Ammon's horn (tissue), 1 donor: ENCODE measurements around the gene RNF19B.
"Not testable (repeated sequence)": the region's sequence is repeated elsewhere in the genome, so short reads cannot be mapped to it uniquely, and the experiment has no call there.

Experiments
- DNase-seq: peaks from one replicate; pipeline ENCODE4 v3.0.0-alpha.2; 2016; ENCODE audit warnings: low spot score

RNF19B gene

DNA sequence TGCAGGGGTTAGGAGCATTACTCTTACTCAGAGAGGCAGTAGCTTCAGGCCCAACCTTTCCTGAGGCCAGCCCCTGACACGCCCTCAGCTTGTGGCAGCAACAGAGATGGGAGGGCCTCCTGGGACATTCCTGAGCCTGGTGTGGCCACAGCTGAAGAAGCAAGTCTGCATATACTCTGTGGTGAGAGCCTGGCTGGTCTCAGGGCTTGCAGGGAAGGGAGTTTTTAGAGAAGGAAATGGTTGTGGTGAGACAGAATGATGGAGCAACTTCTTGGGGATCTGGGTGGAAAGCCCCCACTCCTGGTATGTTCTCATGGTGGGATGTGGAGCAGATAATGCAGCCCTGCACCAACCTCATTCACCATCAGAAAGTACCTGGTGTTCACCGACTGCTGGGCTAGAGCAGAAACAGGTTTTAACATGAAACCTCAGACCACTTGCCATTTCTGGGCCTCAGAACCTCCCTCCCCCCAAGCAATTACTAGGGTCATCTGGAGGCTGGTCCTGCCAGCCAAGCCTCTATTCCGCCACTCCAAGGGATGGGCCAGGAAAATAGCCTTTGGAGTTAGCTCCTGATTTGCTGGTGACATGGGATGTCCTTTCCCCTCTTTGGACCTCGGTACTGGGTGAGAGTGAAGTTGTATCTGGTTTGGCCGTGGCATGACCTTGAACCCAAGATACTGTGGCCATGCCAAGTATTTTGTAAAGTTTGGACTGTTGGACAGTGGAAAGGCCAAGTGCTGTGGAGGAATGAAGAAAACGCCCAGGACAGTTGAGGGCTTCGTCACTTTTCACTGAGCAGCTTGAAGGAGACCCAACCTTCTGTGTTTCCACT, 28.1 kb upstream of the RNF19B start:
- peak; percentile 85 for DNase-seq

DNA sequence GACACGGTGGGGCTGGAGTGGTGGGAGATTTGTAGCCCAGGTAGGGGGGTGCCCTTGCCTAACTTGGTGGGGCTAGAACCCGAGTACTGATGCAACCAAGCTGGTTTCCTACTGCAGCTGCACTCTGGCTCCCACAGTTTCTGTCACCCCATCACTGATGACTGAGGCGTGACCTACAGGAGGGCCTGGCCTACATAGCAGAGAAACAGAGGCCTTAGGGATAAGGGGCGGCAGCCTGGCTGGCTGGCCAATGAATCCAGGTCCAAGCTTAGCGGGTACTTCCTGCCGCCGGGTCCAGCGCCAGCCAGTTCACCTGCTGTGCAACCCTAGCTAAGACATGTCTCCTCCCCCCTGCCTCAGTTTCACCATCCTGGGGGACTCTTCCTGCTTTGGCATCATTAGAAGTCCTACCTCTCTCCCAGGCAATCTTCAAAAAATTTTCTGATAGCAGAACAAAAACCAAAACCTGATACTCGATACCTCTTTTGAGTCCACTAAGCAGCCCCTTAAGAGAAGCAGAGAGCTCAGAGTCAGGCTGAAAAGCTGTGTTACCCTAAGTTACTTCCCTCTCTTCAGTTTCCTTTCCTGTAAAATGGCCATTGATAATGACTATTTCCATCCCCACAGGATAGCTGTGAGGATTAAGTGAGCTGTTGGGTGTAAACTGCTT, 27.3 kb upstream of the RNF19B start:
- DNase-seq: no peak

DNA sequence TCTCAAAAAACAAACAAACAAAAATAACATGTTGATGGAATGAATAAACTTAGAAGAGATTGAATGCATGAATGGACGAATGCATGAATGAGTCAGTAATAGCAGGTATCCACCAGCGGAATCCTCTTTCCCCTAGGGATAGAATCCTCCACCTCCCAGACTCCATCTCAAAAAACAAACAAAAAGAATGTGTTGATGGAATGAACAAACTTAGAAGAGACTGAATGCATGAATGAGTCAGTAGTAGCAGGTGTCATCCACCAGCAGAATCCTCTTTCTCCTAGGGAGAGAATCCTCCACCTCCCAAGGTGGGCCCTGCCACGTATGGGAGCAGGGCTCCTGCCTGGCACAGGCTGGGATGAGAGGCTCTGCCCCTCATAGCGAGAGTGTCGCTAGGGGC, 26.8 kb upstream of the RNF19B start:
- no peak for DNase-seq

DNA sequence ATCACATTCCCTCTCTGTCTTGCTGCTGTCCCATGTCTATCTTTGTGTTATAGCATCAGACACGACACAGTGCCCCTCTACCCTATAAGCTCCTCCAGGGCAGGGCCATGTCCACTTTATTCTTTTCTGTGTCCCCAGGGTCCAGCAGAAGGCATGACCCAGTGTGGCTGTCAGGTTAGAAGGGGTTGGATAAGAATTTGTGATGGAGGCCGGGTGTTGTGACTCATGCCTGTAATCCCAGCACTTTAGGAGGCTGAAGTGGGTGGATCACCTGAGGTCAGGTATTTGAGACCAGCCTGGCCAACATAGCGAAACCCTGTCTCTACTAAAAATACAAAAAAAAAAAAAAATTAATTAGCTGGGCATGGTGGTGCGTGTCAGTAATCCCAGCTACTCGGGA, 26.3 kb upstream of the RNF19B start:
- DNase-seq: no peak

DNA sequence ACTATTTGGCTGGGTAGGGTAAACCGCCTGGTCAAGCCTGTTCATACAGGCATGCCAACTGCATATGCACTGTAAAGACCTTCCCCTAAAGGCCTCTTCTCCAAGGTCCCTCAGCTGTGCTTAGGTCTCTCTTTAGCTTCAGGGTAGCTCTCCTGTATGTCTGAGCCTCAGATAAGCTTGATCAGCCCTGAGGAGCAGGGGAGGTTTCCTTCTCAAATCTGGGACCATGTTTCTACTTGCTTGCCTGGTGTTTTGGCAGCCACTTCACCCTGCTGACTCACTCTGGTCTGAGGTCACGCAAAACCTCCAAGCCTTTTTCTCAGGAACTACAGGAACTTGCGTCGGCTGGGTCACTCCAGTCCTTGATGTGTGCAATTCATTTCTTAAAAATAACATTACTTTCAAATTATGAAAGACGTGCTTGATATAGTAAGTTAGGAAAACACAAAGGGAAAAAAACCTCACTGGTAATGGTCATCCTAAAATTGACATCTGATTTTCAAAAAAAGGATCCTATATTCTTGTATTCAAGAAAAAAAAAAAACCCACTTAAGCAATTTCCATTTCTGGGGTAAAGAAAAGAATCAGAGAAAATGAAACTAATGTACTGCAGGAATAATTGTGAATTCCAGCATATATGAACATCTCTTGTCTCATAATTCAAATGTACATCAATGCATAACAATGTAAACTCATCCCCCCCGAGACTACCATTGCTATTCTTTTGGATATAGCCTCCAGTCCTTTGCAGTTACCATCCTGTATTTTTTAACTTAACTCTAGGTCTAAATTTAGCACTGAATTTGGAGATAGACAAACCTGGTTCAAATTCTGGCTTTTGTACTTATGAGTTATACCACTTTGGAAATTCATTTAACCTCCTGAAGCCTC, 24.8 kb upstream of the RNF19B start:
- DNase-seq: peak; percentile 74

DNA sequence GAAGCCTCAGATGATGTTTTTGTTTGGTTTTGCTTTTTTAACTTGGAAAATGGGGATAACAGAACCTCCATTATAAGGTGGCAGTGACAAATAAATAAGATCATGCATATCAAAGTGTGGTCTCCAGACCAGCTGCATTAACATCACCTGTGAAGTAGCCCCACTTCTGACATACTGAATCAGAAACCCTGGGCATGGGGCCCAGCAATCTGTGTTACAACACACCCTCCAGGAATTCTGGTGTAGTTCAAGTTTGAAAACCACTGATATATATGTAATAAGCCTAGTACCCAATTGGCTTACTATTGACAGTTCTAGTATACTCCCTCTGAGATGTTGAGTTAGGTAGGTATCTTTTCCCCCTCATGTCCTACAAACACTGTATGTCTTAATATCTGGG, 24.1 kb upstream of the RNF19B start:
- no peak for DNase-seq

DNA sequence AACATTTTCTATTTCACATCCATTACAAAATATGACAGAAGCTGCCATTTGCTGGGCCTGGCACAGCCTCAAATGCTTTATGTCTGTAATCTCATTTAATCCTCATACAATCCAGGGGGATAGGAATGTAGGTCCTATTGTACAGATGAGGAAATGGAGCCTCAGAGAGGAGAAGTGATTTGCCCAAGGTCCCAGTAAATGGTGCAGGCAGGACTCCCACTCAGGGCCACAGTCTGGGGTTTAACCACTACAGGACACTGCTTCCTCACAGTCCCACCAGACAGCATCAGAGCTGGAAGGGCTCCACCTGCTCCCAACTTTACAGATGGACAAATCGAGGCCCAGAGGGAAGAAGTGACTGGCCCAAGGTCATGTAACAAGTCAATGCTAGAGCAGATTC, 20.6 kb upstream of the RNF19B start:
- no peak for DNase-seq

DNA sequence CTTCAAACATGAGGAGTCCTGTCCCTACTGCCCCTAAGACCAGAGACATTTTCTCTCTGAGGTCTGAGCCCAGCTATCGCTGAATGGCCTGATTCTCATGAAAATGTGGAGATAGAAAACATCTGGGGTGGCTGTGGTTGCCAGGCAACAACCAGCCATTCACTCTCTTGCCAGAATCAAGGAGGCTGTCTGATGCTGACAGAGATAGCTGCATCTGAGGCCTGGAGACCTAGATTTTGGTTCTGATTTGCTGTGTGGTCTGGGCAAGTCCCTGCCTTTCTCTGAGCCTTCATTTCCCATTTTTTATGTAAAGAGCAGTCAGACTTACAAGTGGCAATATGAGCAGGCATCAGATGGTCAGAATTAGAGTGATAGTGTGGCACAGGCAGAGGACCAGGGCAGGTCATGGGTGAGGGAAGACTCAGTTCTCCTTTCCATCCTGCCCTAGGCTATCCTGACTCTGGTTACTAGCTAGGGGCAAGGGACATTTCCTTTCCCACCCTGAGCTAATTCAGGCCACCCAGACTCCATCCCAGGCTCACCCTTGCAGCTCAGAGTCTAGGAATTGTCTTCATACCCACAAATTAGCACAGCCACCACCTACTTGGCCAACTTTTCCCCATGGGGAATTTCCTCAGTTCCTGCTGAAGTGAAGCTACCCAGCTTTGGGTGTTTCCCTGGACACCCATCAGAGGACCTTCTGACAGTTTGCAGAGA, 20.0 kb upstream of the RNF19B start:
- no peak for DNase-seq

DNA sequence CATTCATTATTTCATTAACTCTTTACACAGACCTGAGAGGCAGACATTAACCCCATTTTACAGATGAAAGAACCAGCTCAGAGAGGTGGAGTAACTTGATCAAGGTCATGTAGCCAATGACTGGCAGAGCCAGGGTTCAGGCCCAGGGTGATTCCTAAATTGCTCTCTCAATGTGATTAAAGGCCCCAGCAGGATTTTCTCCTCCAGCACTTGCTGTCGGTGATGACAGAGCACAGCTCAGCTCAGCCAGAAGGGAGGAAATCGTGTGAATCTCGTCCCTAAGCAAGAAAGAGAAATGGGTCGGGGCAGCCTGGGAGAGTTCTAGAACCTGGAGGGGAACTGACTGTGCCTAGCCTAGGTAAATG, 19.5 kb upstream of the RNF19B start:
- DNase-seq: no peak

DNA sequence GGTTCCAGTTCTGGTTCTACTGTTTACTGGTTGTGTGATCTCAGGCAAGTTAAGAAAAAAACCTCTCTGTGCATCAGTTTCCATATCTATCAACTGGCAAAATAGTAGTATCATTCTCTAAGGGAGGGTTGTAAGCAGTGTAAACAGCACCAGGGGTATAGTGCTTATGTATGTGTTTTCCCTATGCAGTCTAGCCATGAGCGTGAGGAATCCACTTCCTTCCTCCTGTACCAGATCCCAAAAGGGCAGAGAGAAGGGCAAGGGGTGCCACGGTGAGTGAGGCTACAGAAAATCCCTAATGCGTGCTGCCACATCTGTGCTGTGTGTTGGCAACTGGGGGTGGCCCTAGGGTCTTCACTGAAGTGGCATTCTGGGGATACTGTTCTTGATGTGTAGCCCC, 18.4 kb upstream of the RNF19B start:
- no peak for DNase-seq

DNA sequence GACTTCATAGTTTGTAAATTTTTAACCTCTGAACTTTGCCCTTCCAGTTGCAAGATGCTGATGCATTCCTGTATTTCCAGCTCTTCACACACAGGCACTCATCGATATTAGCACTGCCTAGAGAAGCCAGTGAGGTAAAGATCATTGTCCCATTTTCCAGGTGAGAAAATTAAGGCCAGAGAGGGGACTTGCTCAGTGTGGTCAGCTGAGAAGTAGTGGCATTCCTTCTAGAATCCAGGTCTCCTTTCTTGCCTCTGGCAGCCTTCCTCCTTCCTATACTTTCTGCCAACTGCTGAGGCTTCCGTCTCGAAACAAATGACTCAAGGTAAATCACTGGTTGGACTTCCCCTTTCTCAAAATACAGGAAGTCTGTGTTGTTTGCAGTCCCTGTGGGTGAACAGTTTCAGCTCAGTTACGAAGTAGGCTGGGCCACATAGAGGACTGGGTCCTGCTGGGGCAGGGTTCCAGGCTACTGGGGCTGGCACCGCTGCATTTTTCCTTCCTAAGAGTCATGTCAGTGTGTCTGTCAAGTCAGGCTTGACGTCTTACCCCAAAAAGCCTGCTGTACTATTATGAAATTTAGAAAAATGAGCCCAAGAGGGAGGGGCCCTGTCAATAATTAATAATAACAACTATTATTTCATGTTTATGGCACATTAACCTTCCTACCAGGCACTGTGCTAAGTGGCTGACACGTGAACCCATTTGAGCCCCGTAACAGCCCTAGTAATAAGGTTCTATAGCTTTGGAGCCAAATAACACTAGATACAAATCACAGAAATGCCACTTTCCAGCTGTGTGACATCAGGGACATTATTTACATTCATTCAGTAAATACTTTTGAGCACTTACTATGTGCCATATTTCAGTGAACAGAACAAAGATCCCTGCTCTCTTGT, 16.6 kb upstream of the RNF19B start:
- DNase-seq: peak; percentile 75

DNA sequence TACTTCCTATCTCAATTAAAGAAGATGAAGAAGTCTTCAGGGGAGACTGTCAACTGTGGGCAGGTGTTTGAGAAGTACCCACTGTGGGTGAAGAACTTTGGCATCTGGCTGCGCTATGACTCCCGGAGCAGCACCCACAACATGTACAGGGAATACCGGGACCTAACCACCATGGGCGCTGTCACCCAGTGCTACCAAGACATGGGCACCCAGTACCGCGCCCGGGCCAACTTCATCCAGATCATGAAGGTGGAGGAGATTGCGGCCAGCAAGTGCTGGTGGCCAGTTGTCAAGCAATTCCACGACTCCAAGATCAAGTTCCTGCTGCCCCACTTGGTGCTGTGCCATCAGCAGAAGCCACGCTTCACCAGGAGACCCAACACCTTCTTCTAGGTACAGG, 15.5 kb upstream of the RNF19B start:
- DNase-seq: no peak

DNA sequence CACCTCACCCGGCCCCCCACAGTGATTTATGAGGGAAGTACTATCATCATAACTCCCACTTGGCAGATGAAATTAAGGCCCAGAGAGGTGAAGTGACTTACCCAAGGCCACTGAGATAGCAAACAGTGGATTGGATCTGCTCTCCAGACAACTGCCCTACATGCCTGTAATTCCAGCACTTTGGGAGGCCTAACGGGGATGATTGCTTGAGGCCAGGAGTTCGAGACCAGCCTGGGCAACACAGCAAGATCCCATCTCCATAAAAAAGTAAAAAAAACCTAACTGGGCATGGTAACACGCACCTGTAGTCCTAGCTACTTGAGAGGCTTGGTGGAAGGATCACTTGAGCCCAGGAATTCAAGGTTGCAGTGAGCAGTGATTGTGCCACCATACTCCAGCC, 14.2 kb upstream of the RNF19B start:
- no peak for DNase-seq

DNA sequence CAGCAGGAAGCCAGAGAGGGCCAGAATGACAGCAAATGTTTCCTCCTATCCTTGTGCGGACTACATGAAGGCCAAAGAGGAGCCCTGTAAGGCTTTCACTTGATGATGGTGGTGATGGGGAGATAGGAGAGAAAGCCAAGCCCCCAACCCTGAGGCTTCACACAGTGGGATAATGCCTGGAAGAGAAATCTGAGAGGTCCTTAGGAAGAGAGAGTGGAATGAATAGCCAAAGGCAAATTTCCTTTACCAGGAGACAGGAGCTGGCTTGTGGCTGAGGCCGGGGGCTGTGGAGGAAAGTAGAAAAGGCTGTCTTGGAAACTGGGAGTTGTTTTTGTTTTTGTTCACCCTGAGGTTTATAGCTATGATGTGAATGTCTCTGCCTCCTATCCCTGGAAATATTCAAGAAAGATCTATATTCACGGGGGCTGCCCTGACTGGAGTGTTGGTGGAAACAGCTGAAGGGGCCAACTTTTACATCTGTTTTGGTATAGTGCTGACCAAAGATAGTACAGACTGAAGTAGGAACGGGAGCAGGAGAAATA, 13.0 kb upstream of the RNF19B start:
- no peak for DNase-seq

DNA sequence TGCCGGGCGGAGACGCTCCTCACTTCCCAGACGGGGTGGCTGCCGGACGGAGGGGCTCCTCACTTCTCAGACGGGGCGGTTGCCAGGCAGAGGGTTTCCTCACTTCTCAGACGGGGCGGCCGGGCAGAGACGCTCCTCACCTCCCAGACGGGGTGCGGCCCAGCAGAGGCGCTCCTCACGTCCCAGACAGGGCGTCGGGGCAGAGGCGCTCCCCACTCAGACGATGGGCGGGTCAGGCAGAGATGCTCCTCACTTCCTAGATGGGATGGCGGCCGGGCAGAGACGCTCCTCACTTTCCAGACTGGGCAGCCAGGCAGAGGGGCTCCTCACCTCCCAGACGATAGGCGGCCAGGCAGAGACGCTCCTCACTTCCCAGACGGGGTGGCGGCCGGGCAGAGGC, 10.4 kb upstream of the RNF19B start:
- not testable (repeated sequence) for DNase-seq

DNA sequence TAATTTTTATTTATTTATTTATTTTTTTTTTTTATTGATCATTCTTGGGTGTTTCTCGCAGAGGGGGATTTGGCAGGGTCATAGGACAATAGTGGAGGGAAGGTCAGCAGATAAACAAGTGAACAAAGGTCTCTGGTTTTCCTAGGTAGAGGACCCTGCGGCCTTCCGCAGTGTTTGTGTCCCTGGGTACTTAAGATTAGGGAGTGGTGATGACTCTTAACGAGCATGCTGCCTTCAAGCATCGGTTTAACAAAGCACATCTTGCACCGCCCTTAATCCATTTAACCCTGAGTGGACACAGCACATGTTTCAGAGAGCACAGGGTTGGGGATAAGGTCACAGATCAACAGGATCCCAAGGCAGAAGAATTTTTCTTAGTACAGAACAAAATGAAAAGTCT, 8.8 kb upstream of the RNF19B start:
- not testable (repeated sequence) for DNase-seq

DNA sequence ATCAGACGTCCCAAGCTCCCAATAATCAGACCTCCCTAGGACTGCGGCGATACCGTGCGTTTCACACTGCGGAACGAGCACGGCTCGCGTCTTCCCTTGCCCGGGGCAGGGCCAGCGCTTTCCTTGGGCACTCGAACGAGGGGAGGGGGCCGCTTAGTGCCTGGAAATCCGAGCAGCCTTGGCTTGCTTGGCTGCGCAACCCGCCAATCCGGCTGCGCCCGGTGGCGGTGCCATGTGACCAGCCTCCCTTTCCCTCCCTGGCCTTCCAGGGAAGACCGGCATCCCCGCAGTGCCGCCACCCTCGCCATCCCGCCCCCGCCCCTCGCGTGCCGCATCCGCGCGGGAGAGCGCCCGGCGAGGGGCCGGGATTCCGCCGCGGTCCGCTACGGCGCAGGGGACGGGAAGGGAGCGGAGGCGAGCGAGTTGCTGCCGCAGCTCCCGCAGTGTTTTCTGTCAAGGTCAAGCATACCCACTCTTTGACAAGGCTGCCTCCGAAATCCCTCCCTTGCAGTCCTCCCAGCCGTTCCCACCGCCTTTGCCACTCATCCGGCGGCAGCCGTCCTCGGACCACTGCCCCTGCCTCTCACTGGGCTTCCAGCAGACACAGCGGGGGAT, 8.3 kb upstream of the RNF19B start:
- peak; percentile 82 for DNase-seq

DNA sequence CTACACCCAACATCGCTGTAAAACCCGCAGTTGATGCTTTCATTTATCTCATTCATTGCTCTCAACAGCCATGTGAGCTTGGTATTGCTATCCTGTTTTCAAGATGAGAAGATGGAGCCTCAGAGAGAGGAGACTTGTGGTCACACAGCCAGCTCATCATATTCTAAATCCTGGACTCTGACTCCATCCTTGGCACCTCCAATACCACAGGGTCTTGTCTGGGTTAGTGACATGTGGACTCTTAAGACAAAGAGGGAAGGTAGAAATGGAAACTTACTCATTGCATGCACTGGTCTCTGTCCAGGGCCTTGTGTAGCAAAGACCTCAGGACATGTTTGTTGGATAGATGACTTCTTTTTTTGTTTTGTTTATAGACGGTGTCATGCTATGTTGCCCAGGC, 7.0 kb upstream of the RNF19B start:
- DNase-seq: no peak

DNA sequence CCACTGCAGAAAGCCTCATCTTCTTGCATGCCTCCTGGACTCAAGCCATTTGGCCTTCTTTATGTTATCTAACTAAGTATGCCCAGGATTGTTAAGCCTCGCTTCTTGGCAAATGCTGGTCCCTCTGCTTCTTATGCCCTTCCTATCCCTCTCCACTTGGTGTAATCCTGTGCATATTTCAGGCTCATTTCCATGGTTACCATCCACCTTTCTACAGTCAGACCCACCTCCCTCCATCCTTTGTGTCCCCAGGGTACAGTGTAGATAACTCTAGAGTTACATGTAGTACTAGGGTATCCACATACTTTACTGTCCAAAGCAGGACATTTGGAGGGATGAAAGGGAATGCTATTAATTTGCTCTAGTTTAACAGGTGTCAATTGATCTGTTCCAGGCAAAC, 6.5 kb upstream of the RNF19B start:
- no peak for DNase-seq

DNA sequence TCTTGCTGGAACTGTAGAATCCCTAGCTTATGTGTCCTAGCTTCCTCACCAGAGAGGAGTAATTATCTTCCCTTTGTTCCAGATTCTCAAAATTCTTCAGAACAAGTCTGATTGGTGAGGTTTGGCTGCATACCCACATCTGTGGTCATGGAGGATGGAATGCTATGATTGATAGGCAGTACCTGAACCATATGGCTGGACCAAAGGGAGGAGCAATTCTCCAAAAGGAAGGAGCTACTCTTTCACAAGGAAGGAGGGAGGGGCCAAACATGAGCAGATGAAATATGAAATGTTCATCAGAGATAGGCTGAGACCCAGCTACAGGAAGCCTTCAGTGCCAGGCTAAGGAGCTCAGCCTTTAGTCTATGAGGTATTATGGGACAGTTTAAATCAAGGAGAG, 5.0 kb upstream of the RNF19B start:
- DNase-seq: no peak
